ENCODE data around the gene EIF4E.
"Not testable (repeated sequence)": the region's sequence is repeated elsewhere in the genome, so short reads cannot be mapped to it uniquely, and the experiment has no call there.

EIF4E gene

GRCh38 chr4:98891478-98892337, 37.2 kb downstream of the EIF4E start:
- H3K27ac Mint-ChIP-seq, result no peak overlapping the region
- peaks cover 33% of the 10 kb centered on the region for H3K9me3 Mint-ChIP-seq
- no peaks in the 10 kb centered on the region for H3K4me1 Mint-ChIP-seq
- H3K36me3 Mint-ChIP-seq (ENCODE audit: low read depth), result peaks cover 100% of the 10 kb centered on the region
- TF ChIP-seq CTCF (IDR thresholded peaks at IDR 0.05), result no peak
- DNase-seq, result no peak
- no peak overlapping the region for H3K4me3 Mint-ChIP-seq
- H3K27me3 Mint-ChIP-seq (ENCODE audit: low read depth, poor library complexity), result no peaks in the 10 kb centered on the region

GRCh38 chr4:98890702-98891455, 38.1 kb downstream of the EIF4E start:
- H3K27ac Mint-ChIP-seq, result no peak overlapping the region

GRCh38 chr4:98887145-98887544, 41.8 kb downstream of the EIF4E start:
- Mint-ChIP-seq H3K27me3 (ENCODE audit: low read depth, poor library complexity) (no peaks in the 10 kb centered on the region), H3K9me3 (no peaks in the 10 kb centered on the region), H3K4me3 (no peak overlapping the region), H3K4me1 (no peaks in the 10 kb centered on the region), H3K27ac (no peak overlapping the region), H3K36me3 (ENCODE audit: low read depth) (peaks cover 75% of the 10 kb centered on the region)
- TF ChIP-seq CTCF (IDR thresholded peaks at IDR 0.05), result no peak
- DNase-seq, result no peak

More at GRCh38 chr4:98890702-98891455, 38.1 kb downstream of the EIF4E start:
- H3K4me1 Mint-ChIP-seq, result no peaks in the 10 kb centered on the region
- H3K9me3 Mint-ChIP-seq, result peaks cover 28% of the 10 kb centered on the region
- H3K27me3 Mint-ChIP-seq (ENCODE audit: low read depth, poor library complexity), result no peaks in the 10 kb centered on the region
- no peak for TF ChIP-seq CTCF (IDR thresholded peaks at IDR 0.05)
- peaks cover 99% of the 10 kb centered on the region for H3K36me3 Mint-ChIP-seq (ENCODE audit: low read depth)
- DNase-seq, result no peak
- no peak overlapping the region for H3K4me3 Mint-ChIP-seq

- H3K36me3 Mint-ChIP-seq (ENCODE audit: low read depth), result peaks cover 74% of the 10 kb centered on the region
- not testable (repeated sequence) for DNase-seq; H3K4me3 Mint-ChIP-seq; H3K4me1 Mint-ChIP-seq; H3K27me3 Mint-ChIP-seq (ENCODE audit: low read depth, poor library complexity); H3K27ac Mint-ChIP-seq; H3K9me3 Mint-ChIP-seq
Measured at GRCh38 chr4:98886382-98886781, 42.6 kb downstream of the EIF4E start.

GRCh38 chr4:98880884-98881283, 48.0 kb downstream of the EIF4E start:
- H3K9me3 Mint-ChIP-seq; DNase-seq; H3K4me1 Mint-ChIP-seq; H3K4me3 Mint-ChIP-seq; H3K27me3 Mint-ChIP-seq (ENCODE audit: low read depth, poor library complexity): not testable (repeated sequence)
- Mint-ChIP-seq H3K27ac (peak overlapping the region; percentile 61), H3K36me3 (ENCODE audit: low read depth) (peaks cover 56% of the 10 kb centered on the region)

- Mint-ChIP-seq H3K4me3 (no peak overlapping the region), H3K27me3 (ENCODE audit: low read depth, poor library complexity) (peaks cover 4% of the 10 kb centered on the region), H3K9me3 (no peaks in the 10 kb centered on the region), H3K36me3 (ENCODE audit: low read depth) (peaks cover 43% of the 10 kb centered on the region), H3K4me1 (no peaks in the 10 kb centered on the region), H3K27ac (no peak overlapping the region)
- no peak for DNase-seq
- TF ChIP-seq CTCF (IDR thresholded peaks at IDR 0.05), result no peak
Measured at GRCh38 chr4:98879515-98879914, 49.4 kb downstream of the EIF4E start.
